GM18861 (cell line): ENCODE results near the gene HOOK2.
"Not testable (repeated sequence)": the region's sequence is repeated elsewhere in the genome, so short reads cannot be mapped to it uniquely, and the experiment has no call there.

ENCODE experiments used
- ATAC-seq: cut with Tn5 transposase; IDR thresholded peaks from one replicate; pipeline ENCODE4 v1.9.1; 2021; ENCODE audit not compliant: unreplicated experiment

The HOOK2 gene

DNA sequence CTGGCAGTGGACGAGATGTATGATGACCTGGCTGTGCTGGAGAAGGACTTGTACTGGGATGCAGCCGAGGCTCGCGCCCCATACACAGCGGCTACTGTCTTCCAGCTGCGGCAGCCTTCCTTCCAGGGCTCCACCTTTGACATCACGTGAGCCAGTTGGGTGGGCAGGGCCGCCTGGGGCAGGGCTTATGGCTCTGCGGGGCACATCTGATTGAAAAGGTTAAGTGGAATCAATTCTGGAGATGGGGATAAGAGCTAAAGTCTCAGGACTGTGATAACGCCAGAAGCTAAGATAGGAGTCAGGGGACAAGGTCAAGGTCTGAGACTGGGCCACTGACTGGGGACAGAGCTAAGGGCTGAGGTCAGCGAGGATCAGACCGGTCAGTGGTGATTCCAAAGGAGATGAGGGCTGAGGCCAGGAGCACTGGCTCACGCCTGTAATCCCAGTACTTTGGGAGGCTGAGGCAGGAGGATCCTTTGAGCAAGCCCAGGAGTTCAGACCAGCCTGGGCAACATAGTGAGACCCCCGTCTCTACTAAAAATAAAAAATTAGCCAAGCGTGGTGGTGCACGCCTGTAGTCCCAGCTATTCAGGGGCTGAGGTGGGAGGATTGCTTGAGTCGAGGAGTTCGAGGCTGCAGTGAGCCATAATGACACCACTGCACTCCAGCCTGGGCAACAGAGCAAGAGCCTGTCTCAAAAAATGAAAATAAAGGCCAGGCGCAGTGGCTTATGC, 19.0 kb downstream of the HOOK2 start:
- ATAC-seq: no peak

DNA sequence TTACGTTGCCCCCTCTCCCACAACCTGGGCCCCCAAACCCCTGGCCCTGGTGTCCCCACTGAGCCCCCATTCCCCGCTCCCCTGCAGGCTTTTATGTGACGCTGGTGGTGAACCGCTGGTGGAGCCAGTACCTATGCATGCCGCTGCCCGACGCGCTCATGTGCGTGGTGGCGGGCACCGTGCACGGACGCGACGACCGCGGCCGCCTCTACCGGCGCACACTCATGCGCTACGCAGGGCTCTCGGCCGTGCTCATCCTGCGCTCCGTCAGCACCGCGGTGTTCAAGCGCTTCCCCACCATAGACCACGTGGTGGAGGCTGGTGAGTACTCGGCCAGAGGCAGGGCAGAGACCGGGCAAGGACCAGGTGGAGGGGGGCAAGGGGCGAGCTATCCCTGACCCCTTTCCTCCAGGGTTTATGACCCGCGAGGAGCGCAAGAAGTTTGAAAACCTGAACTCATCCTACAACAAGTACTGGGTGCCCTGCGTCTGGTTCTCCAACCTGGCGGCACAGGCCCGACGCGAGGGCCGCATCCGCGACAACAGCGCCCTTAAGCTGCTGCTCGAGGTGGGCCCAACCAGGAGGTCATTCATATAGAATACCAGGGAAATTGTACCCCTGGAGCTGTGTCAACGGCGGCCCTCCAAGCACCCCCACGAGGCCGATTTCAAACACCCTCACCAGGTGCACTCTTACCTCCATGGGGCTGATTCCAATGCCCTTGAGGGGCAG, 20.7 kb downstream of the HOOK2 start:
- ATAC-seq: no peak

DNA sequence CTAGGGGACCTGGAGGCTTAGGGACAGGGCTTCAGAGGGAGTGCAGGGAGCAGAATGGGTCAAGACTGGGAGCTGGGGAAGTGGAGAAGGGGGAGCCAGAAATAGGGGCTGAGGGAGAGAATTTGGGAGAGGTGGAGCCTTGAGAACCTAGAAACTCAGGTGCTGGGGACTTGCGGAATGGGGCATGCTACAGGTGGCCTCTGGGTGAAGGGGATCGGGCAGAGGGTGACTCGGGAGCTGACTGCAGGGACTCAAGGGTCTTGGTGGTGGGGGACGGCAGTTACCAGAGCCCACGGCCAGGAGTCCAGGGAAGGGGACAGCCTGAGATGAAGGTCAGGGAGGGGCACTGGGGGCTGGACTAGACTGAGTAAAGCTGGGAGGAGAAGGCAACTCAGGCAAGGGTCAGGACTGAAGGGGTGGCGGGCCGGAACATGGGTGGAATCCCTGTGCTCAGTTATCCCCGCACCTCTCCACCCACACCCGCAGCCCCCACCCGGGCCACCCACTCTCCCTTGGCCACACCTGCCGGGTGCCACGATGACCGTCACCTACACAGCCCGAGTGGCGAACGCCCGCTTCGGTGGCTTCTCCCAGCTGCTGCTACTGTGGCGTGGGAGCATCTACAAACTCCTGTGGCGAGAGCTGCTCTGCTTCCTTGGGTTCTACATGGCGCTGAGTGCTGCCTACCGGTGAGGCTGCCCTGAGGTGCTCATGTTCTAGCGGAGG, 23.1 kb downstream of the HOOK2 start:
- no peak for ATAC-seq

DNA sequence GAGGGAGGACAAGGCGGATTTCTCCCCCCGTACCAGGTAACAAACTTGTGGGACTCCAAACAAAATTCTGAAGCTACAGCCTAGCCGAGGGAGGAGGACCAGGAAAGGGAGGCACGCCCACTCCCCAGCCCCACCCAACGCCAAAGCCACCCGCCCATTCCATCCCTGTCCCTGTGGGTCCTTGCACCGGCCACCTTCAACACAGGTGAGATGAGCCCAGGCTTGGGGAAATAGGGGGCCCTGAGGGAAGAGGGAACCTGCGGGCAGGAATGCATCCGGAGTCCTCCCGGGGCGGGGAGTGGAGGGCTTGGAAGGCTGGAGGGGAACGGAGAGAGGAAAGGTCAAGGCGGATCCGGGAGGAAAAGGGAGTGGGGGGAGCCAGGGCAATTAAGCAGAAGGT, 23.7 kb downstream of the HOOK2 start, which contains the start of gene BEST2:
TSS of gene BEST2 (plus strand) at position 157 of the 400 bp plus-strand sequence. CDS start 802 bp downstream, outside the sequence.
- no peak for ATAC-seq

DNA sequence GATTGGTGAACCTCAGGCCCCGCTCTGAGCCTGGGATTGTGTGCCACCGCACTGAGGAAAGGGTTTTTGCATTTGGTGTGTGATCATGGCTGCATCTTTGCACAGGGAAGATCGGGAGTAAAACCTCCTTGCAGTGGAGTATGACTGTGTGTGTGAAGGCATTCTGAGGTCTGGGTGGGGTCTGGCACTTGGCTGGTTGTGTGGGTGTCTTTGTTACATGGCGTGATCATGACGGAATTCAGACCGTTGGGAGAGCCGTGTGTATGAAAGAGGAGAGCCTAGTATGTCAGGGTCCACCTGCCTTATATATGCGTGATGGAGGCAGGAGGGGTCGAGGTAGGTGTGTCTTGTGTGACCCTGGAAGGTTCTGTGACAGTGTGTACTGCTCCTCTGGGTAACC, 24.5 kb downstream of the HOOK2 start:
- ATAC-seq: no peak

DNA sequence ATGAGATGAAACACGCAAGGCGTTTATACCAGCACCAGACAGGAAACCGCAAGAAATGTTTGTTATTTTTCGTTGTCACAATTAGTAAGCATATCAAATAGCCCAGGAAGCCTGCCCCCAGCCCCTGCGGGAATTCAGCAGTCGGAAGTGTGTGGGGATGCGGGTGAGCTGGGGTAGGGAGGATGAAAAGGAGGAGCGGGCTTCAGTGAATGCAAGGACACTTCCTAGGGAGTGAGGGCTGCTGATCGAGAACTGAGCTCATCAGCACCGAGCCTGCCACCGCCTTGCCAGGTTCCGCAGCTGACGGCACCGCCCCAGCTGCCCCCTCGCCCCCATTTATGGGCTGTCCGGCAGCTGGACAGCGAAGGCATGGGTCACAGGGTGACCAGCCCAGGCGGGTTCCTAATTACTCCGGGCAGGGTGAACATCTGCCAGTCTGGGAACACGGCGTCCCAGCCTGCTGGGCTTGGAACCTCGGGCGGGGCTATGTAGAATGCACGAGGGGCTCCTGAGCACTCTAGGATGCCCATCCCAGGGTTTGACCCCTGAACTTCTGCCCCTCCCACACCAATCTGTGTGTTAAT, 25.3 kb downstream of the HOOK2 start:
- no peak for ATAC-seq

DNA sequence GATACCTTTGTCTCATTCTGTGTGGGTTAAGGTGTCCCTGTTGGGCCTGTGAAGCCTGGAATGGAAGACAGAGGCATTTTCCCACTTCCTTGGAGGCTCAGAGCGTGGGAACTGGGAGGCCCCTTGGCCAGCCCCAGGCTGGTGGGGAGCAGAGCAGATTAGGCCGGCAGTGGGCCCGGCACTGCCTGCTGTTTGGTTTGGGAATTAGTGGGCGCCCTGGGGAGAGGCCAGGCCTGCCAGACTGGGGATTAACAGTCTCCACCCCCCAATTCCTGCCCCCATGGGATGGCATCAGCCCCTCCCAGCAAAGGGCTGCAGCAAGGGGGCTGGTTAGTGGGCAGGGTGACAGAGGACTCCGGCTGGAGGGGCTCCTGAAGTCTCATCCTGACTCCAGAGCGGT, 26.9 kb downstream of the HOOK2 start:
- no peak for ATAC-seq

DNA sequence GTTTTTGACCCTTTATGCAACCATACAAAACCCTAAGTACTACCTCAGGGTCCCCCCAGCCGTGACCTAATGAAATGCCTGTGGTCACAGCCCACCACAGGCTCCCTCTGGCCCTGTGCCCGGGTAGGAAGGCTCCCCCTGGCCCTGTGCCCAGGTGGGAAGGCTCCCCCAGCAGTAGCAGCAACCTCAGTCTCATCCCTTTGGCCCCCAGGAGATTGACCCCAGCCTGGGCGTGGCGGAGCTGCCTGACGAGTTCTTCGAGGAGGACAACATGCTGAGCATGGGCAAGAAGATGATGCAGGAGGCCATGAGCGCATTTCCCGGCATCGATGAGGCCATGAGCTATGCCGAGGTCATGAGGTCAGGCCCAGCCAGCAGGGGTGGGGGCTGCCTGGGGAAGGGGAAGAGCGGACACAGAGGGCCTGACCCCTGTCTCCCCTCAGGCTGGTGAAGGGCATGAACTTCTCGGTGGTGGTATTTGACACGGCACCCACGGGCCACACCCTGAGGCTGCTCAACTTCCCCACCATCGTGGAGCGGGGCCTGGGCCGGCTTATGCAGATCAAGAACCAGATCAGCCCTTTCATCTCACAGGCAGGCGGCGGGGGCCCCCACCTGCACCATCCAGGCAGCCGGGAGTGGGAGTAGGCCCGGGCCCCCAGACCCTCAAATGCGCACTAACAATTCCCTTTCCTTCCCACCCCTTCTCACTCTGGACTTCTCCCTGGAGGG, 30.0 kb downstream of the HOOK2 start:
- no peak for ATAC-seq

DNA sequence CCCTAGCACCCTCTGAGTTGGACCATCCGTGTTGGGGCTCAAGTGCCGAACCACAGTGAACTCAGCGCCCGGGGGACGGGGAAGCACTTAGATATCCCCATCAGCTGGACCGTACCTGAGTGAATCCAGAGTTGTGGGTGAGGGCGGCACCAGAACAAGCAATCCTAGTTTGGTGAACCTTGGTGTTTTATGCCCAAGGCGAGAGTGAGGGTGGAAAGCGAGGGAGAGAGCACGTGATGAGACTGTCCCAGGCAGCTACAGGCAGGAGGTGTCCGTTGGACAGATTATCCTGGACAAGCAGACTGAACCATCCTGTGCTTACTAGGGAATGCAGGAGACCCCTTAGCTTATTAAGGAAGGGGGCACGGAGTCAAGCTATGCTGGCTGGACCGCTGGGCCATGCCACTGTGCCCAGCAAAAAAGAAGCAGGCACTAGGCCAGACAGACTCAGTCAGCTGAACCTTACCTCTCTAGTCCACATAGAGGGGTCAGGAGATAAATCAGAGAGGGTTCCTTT, 37.5 kb downstream of the HOOK2 start:
- no peak for ATAC-seq

DNA sequence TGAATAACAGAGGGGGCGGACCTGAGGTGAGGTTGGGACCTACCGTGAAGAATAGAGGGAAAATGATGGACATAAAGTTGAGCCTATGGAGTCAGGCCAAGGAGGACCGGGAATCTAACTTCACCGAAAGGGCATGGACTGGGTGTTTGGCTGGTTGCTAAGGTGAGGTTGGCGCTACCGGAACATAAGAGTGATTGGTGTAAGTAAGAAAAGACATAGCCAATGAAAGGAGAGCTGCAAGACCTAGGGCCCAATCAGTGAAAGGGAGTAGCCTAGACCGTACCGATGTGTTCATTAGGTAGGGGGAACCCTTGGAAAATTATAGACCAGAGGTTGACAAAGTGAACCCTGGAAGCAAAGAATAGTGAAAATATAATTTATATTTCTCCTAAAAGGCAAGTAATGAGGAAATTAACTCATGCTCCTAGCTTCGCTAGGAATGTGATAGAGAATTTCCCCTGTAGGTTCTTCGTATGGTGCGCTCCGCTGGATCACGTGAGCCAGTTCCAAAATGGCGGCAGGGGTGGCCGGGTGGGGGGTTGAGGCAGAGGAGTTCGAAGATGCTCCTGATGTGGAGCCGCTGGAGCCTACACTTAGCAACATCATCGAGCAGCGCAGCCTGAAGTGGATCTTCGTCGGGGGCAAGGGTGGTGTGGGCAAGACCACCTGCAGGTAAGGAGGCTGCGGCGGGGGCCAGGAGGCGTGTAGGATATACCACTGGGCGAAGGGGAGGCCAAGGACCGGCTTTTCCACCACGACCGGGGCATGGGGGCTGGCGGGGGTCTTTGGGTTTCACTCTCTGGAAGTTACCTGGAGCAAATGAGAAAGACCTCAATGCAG, 38.1 kb downstream of the HOOK2 start, which contains the start of gene GET3:
TSS of gene GET3 (plus strand) at position 503 of the 840 bp plus-strand sequence. CDS start at position 512, 9 bp downstream.
- peak; percentile 69 for ATAC-seq

DNA sequence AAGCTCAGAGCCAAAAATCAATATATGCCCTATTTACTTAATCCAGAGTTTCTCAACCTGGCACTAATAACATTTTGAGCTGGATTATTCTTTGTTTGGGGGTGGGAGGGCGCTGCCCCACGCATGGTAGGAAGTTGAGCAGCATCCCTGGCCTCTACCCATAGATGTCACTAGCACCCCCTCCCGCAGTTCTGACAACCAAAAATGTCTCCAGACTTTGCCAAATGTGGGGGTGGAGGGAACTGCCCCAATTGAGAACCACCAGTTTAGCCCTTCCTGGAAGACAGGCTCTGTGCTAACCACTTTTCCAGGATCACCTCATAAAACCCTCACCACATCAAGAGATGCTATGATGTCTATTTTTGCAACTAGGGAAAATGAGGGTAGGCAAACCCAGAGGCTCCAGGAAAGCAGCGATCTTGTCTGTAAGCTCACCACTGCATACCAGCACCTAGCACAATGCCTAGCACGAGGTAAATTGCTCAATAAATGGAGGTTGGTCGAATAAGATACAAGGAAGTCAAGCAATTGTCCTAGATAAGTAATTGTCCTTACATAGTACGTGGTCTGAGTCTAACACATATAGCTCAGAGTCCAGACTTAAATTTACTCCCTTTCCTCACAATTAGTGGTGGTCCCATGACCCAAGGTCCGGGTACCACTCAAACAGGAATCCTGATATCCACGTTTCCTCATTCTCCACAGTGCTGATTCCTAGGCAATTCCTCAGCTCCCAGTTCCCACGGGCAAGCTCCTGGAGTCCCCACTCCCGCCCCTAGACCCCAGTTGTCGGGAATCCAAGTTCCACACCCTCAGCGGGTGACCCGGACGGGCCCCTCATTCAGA, 41.8 kb downstream of the HOOK2 start:
- no peak for ATAC-seq

DNA sequence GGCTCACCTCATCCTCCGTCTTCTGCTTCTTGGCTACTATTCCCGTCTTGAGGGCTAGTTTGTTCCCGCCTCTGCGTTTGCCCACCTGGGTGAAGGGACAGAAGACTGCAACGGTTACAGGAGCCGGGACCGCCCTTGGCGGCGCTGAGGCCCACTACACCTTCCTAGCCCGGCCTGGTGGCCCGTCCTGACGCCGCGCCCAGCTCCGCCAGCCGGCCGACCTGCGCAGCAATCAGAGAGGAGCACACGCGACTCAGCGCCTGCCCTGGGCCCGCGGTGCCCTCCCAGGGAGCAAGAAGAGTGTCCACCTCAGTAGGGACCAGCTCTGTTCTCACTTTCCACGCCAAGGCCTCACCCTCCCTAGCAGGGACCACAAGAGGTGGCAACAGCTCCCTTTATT, 44.0 kb downstream of the HOOK2 start:
- no peak for ATAC-seq

DNA sequence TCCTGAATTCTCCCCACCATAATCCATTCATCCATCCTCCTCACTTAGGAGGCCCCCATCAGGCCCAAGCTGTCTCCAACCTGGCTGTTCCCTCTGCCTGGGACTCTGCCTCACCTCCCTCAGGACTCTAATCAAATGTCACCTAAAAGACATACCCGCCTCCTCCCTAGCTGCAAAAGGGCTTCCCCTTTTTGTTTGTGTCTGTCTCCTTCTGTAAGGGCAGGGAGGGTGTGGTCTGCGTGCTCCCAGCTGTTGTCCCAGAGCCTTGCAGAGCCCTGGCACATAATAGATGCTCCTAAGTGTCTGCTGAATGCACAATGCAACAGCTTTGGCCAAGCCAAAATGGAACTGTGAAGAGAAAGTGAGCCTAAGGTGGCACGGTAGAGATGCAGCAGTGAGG, 45.3 kb downstream of the HOOK2 start:
- no peak for ATAC-seq

DNA sequence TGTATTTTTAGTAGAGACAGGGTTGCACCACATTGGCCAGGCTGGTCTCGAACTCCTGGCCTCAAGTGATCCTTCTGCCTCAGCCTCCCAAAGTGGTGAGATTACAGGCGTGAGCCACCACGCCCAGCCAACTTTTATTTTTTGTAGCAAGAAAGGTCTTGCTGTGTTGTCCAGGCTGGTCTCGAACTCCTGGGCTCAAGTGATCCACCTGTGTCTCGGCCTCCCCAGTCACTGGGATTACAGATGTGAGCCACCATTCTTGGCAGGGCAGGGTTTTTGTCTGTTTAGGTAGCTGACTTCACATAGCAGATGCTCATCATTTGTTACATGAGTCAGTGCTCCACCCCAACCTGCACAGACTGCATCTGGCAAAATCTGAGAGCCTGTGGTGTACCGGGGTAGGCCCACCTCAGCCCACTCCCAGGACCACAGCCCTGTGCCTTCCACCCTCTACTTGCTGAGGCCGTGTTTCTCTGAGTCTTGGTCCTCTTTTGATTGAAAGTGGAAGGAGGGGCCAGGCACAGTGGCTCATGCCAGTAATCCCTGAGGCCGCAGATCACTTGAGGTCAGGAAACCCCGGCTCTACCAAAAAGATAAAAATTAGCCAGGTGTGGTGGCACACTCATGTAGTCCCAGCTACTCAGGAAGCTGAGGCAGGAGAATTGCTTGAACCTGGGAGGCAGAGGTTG, 47.5 kb downstream of the HOOK2 start:
- no peak for ATAC-seq

DNA sequence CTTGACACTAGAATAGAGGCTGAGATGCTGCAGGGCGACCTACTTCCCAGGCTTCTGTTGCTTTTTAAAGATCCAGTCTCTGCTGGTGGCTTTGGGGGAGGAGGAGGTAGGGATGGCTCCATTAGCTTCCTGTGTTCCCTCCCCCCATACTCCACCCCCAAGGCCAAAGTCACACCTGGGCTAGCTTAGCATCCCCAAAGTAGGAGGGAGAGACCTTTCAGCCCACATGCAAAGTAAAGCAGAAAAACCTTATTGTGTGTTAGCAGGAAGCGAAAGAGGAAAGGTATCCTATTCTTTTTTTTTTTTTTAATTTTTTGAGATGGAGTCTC, 48.4 kb downstream of the HOOK2 start:
- no peak for ATAC-seq

DNA sequence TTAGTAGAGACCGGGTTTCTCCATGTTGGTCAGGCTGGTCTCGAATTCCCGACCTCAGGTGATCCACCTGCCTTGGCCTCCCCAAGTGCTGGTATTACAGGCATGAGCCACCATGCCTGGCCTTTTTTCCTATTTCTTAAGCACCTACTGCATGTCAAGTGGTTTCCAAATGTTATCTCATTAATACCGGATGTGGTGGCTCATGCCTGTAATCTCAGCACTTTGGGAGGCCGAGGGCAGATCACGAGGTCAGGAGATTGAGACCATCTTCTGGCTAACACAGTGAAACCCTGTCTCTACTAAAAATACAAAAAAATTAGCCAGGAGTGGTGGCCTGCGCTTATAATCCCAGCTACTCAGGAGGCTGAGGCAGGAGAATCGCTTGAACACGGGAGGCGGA, 49.7 kb downstream of the HOOK2 start:
- ATAC-seq: not testable (repeated sequence)

DNA sequence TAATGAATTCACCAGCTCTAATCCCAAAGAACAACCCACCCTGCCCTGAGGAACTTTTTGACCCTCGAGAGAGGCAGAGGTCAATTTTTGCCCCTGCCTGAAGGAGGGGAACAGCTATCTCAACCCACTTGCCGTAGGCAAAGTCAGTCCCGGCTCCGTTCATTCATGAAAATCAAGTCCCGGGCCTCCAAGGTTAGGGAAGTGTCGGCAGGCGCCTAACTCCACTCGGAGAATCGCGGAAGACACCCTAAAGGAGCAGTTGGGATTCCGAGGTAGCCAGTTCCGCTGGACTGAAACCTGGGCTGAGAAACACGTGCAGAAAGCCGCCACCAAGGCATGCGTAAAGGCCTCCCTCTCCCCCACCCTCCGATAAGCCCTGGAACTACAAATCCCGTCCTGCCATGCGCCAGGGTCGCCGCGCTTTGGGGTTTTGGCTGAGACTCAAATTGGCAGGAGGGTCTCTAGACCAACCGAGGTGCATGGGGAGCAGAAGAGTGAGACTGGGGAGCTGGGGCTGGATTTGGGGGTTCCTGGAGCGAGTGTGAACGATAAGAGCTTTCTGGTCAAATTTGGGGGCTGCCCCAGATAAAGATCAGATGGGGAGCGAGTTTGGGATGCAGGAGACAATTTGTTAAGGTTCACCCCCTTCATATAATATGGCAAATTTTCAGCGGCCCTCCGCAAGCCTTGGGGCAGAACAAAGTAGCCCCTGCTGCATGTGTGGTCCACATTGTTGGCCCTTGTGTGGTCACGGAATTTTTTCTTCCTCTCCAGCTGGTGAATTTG, 51.5 kb downstream of the HOOK2 start, which contains the start of gene TNPO2:
TSS of gene TNPO2 (minus strand) at position 292 of the 786 bp plus-strand sequence. CDS start 2,955 bp downstream, outside the sequence.
- peak; percentile 31 for ATAC-seq

DNA sequence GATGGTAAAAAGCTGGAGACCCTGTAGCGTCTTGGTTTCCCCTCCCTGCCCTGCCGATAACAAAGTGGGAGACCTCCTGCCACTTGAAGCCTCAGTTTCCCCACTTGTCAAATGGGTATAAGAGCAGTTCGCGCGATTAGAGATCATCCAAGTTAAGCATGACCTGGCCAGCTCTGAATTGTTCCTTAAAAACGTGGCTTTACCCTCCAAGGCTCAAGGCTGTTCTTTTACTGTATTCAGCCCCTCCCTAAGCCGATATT, 52.0 kb downstream of the HOOK2 start:
- peak; percentile 10 for ATAC-seq
